NCI-H2171 (cell line): ENCODE data around the gene PLXNB1.

ENCODE experiments used
- DNase-seq: peaks from one replicate; lab custom pipeline; 2025; lab: John Stamatoyannopoulos, UW

Gene PLXNB1

DNA sequence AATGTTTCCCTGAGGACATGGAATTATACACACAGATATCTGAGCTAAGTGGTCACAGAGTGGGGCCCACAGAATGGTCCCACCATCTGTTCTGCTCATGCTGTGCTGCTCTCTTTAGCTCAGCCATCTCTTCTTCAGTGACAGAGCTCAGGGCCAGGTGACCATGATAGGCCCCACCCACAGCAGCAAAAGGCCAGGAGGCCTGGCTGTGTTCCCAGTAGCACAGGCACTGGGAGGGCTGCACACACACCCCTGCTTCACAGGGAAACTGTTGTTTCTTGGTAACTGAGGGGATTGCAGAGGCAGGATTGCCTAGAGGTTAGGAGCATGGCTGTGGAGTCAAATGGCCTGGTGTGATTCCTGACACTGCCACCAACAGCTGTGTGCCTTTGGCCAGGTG, 62.7 kb downstream of the PLXNB1 start:
- peak; percentile 68 for DNase-seq

DNA sequence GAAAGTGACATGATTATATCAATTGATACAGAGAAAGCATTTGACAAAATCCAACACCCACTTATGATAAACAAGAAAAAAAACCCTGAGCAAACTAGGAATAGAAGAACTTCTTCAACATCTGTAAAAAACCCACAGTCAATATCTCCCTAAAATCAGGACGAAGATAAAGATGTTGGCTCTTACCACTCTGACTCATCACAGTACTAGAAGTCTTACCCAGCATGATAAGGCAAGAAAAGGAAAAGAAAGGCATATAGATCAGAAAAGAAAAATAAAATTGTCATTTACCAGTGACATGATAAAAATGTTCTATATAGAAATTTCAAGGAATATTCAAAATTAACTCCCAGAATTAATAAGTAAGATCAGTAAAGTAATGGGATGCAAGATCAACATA, 65.0 kb downstream of the PLXNB1 start:
- DNase-seq = no peak

DNA sequence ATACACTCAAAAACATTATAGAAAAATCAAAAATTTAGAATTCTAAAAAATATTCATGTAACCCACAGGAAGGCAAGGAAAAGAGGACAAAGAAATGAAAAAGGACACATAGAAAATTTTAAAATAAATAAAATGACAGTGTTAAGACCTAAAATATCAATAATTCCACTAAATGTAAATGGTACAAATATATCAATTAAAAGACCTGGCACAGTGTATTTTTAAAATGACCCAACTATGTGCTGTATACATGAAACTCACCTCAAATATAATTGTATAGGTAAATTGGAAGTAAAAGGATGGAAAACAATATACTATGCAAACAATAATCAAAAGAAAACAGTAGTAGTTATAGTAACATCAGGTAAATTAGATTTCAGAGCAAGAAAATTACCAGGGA, 68.0 kb downstream of the PLXNB1 start:
- no peak for DNase-seq

DNA sequence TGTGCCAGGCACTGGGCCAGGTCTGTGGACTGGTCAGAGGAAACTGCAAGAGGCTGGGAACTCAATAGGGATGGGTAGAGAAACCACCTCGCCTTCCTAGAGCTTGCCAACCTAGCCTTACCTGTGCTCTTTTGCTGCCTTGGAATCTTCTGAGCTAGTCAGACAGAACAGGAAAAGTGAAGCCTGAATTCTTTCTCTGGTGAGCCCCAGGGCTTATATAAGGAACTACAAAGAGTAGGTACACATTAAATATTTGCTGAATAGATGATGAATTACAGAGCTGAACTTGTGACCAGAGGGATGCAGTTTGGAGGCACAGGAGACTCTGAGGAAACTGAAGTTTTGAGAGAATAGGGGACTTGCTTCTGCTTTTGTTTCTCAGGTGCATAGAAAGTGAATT, 73.5 kb downstream of the PLXNB1 start:
- DNase-seq = no peak

DNA sequence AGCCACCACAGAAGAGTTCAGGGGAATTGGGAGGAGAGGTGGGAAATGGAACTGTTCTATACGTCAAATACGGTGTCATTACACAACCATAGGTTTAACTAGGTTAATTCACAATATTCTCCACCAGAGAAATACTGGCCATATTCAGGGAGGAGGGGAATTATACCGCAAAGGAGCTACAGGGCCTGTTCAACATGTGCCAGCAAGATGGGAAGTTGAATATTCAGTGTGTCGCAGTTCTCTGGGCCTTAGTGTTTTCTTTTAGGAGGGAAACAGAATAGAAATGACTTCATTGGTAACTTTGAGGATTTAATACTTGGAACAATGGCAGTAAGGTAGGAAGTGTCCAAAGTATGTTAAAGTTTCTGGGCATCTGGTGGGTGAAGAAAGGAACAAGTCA, 75.9 kb downstream of the PLXNB1 start:
- no peak for DNase-seq
